Measurements from ENCODE around the gene ABAT.

Gene ABAT

DNA sequence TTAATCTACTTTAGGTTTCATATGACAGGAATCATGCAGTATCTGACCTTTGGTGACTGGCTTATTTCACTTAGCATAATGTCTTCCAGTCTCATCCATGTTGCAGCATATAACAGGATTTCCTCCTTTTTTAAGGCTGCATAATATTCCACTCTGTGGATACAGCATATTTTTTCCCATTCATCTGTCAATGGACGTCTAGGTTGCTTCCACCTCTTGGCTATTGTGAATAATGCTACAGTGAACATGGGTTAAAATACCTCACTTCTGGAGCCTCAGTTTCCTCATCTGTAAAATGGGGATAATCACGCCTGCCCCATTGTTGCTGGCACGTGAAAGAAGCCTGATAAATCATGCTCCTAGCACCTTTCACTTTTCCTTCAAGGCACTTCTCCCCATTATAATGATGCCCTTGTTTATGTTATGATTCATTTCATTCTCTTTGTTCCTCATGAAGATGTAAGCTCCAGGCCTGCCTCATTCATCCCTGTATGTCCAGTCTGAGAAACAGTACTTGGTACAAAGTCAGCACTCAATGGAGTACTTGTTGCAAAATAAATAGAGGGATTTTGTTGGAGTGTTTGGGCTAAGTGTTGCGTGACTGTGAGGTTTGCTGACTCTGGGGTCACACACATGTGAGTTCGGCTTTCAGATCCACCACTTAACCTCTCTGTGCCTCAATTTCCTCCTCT, 59.6 kb downstream of the ABAT start:
- DNase-seq (ENCODE audit: low spot score) = no peak
- Histone ChIP-seq H3K27ac (no peak overlapping the region), H3K4me3 (no peak overlapping the region)
- TF ChIP-seq, protein P1, sequence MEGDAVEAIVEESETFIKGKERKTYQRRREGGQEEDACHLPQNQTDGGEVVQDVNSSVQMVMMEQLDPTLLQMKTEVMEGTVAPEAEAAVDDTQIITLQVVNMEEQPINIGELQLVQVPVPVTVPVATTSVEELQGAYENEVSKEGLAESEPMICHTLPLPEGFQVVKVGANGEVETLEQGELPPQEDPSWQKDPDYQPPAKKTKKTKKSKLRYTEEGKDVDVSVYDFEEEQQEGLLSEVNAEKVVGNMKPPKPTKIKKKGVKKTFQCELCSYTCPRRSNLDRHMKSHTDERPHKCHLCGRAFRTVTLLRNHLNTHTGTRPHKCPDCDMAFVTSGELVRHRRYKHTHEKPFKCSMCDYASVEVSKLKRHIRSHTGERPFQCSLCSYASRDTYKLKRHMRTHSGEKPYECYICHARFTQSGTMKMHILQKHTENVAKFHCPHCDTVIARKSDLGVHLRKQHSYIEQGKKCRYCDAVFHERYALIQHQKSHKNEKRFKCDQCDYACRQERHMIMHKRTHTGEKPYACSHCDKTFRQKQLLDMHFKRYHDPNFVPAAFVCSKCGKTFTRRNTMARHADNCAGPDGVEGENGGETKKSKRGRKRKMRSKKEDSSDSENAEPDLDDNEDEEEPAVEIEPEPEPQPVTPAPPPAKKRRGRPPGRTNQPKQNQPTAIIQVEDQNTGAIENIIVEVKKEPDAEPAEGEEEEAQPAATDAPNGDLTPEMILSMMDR (IDR thresholded peaks at IDR 0.05) = no peak

DNA sequence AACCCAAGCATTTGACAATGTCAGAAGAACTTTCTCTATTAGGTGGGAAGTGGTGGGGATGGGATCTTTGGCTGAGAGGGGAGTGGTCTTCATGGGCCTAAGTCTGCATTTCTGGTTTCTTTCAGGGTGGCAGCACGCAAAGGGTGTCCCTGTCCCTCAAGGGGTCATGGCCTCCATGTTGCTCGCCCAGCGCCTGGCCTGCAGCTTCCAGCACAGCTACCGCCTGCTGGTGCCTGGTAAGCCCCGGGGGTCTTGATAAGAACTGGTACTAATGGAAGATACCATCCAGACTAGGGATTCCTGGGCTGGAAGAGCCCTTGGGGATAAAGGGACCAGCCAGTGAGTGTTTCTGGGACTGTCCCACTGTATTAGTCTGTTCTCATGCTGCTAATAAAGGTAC, 61.2 kb downstream of the ABAT start:
- Histone ChIP-seq H3K4me3 (no peak overlapping the region), H3K27ac (no peak overlapping the region)
- DNase-seq (ENCODE audit: low spot score) = no peak
- TF ChIP-seq, protein P1 (IDR thresholded peaks at IDR 0.05) = no peak

DNA sequence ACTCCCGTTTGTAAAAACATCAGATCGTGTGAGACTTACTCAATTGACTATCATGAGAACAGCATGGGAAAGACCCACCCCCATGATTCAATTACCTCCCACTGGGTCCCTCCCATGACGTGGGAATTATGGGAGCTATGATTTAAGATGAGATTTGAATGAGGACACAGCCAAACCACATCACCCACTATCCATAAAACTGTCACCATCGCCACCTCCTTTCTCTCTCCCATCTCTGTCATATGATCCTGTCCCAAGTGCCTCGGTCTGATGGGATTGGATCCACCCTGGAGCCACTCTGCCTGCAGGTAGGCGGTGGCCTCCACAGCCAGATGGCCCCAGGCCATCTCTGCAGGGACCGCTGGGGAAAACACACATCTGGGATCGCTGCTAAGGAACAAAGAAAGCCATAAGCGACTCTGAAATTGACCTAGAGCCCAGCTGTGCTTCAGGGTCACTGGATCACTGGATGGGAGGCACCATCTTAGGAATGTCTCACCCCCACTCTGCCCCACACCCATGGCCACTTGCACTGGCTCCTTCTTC, 61.8 kb downstream of the ABAT start:
- no peak for DNase-seq (ENCODE audit: low spot score)
- Histone ChIP-seq H3K27ac (no peak overlapping the region), H3K4me3 (no peak overlapping the region)
- TF ChIP-seq, protein P1 (IDR thresholded peaks at IDR 0.05) = no peak

DNA sequence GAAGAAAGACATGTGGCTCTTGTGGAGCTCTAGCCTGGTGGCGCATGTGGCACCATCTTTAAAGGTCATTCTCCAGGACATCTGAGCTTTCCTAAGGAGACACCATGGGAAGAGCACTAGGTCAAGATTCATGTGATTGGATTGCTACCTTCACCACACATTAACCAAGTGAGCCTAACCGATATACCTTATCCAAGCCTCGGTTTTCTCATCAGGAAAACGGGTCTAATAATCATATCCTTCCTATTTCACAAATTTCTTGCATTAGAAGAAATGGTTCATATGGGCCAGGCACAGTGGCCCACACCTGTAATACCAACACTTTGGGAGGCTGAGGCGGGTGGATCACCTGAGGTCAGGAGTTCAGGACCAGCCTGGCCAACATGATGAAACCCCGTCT, 64.7 kb downstream of the ABAT start:
- Histone ChIP-seq H3K27ac (no peak overlapping the region), H3K4me3 (no peak overlapping the region)
- TF ChIP-seq, protein P1 (IDR thresholded peaks at IDR 0.05) = no peak
- no peak for DNase-seq (ENCODE audit: low spot score)

DNA sequence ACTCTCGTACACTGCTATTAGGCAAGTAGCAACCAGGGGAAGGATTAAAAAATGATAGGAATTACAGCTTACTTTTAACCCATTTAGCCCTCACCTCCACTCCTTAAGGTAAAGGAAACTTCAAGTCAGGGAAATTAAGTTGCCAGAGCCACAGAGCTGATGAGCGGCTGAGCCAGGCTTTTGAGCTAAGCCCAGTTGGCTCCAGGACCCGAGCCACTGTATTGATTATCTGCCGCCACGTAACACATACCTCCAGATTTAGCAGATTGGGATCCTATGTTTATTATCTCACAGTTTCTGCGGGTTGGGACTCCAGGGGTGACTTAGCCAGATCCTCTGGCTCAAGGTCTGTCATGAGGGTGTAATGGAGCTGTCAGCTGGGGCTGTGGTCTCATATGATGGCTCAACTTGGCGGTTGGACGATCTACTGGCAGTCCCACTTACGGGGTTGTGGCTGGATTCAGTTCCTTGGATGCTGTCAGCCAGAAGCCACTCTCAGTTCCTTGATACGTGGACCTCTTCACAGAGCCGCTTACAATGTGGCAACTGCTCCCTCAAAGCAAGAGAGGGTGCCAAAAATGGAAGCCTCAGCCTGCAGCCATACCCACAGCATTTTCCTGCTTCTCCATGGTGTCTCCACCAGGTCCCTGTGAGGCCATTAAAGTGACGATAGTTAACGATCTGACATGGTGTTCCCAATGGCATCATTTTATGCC, 65.7 kb downstream of the ABAT start:
- Histone ChIP-seq H3K4me3 (no peak overlapping the region), H3K27ac (no peak overlapping the region)
- no peak for DNase-seq (ENCODE audit: low spot score)
- TF ChIP-seq, protein P1 (IDR thresholded peaks at IDR 0.05) = no peak

DNA sequence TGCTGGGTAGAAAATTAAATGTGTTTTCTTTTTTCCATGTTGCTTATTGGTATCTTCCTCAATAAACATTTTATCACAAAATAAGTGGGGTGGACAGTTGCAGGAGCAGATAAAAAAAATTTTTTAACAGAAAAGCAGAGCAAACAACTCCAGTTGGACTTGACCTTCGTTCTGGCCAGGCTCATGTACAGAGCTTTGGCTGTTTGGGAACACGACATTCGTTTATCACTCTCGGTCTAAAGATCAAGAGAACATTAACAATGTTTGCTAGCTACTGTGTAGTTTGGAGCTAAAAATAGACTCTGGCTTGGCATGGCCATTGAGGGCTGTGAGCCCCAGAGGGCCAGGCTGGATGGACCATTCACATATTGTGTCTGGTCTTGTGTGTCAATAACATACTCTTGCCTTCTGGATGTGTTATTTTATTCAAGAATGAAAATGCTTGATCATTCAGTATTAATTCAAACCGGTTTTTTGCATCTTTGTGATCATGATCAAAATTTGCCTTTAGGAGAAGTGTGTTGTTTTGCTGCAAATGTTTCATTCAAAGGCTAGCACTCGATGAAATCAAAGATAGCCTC, 66.4 kb downstream of the ABAT start:
- TF ChIP-seq, protein P1 (IDR thresholded peaks at IDR 0.05) = no peak
- Histone ChIP-seq H3K4me3 (no peak overlapping the region), H3K27ac (no peak overlapping the region)
- no peak for DNase-seq (ENCODE audit: low spot score)

All from coronary artery (tissue), 2 donors.